ENCODE data around the gene KCNK6.

KCNK6 gene

GRCh38 chr19:38319421-38320258 lies at the start of gene KCNK6:
Gene KCNK6, plus strand, starts transcription at chr19:38319845. Its CDS starts 106 bp downstream, at chr19:38319951.
- DNase-seq (ENCODE audit: low spot score) = no peak

GRCh38 chr19:38270587-38271167 lies 49.0 kb upstream of the KCNK6 start:
- DNase-seq (ENCODE audit: low spot score) = no peak

DNA sequence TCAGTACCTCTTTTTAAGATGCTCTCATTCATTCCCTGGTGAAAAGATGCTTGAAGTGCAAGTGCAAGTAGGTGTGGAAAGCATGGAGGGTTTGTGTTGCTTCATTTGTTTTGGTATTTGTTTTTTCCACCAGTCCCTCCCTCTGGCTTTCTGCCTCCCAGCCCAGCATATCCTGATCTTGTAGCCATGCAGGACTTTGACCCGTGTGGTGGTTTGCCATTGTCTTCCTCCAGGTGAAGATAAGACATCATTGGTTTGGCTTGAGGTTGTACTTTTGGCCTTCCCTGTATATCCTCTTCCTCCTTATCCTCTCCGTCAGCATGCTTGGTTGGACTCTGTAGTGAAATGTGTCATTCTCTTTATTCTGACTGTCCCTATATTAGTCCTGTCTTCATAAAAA lies 46.1 kb upstream of the KCNK6 start:
- DNase-seq (ENCODE audit: low spot score) = no peak

- no peak for DNase-seq (ENCODE audit: low spot score)
Observed at GRCh38 chr19:38274739-38275138, 44.9 kb upstream of the KCNK6 start.

- DNase-seq (ENCODE audit: low spot score) = no peak
Observed at GRCh38 chr19:38276942-38277517, 42.6 kb upstream of the KCNK6 start.

GRCh38 chr19:38277549-38277948 lies 42.1 kb upstream of the KCNK6 start:
- no peak for DNase-seq (ENCODE audit: low spot score)

GRCh38 chr19:38277969-38278680 lies 41.5 kb upstream of the KCNK6 start:
- no peak for DNase-seq (ENCODE audit: low spot score)

GRCh38 chr19:38278751-38279150 lies 40.9 kb upstream of the KCNK6 start:
- no peak for DNase-seq (ENCODE audit: low spot score)

DNA sequence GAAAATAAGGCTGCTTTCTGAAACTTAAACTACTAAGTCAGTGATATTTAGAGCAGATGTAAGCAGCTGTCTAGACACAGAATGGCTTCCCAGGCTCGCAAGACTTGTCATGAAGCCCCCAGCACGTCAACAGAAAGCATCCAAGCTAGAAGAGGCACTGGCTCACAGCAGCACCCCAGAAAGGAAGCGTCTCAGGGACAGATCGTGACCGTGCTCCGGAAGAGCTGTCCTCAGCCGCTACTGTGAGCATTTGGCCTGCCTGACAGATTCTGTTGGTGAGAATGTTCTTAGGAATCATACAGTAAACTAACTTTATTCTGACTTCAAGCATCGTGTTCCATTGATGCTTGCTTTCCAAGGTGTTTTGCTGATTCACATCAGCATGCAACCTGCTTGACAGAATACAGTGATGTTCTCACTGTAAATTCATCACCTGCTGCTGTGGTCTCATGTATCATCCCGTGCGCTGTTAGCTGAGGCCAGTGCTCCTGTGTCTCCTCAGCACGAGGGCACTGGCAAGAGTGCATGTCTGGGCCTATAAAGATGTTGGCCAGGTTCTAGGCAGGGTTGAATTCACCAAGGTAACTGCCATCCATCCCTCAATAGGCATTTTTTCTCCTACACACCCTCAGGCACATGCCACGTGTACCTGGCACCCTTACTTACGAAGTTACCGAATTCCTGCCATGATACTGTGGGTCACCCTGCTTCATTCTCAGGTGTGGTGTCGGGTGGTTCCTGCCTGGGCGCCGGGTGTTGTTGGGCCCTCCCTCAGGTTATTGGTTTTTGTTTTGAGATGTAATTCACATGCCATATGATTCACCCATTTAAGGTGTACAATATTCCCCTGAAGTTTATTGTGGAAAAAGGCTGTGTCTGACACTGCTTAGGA lies 39.4 kb upstream of the KCNK6 start:
- no peak for DNase-seq (ENCODE audit: low spot score)

GRCh38 chr19:38281811-38282566 lies 37.7 kb upstream of the KCNK6 start:
- DNase-seq (ENCODE audit: low spot score) = no peak

DNA sequence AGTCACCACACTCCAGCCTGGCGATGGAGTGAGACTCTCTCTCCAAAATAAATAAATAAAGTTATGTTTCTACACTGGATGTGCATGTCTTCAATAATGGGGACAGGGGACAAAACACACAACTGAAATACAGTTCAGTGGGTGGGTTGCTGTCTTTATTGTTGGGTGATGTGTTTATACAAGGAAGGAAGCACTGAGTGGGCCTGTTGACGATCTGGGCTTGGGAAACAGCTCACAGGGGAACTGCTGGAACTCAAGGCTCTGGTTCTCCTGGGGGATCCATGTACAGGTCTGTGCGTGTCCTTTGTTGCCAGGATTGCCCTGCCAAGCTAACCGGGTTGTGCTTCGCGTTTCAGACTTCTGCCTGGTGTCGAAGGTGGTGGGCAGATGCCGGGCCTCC lies 36.4 kb upstream of the KCNK6 start:
- no peak for DNase-seq (ENCODE audit: low spot score)

GRCh38 chr19:38284422-38284821 lies 35.2 kb upstream of the KCNK6 start:
- no peak for DNase-seq (ENCODE audit: low spot score)

DNA sequence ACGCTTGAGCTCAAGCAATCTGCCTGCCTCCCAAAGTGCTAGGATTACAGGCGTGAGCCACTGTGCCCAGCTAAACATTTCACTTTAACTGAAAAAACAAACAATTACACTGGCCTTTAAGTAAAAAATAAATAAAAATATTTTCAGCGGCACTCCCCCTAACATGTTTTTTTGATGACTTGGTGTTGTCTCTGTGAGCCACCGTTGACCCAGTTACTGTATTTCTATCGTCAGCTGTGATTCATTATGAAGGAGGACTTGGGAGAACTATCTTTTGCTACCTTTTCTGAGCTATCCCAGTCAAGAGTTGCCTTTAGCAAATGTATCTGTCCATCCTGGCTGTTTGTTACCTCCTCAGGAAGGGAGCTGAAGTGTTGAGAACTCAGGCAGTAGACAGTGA lies 34.1 kb upstream of the KCNK6 start:
- no peak for DNase-seq (ENCODE audit: low spot score)

GRCh38 chr19:38287604-38288003 lies 32.0 kb upstream of the KCNK6 start:
- DNase-seq (ENCODE audit: low spot score) = no peak

GRCh38 chr19:38288123-38288855 lies 31.4 kb upstream of the KCNK6 start:
- DNase-seq (ENCODE audit: low spot score) = no peak

GRCh38 chr19:38289955-38290354 lies 29.7 kb upstream of the KCNK6 start:
- DNase-seq (ENCODE audit: low spot score) = no peak

- no peak for DNase-seq (ENCODE audit: low spot score)
Observed at GRCh38 chr19:38290631-38291147, 29.0 kb upstream of the KCNK6 start.

GRCh38 chr19:38291855-38292254 lies 27.8 kb upstream of the KCNK6 start:
- no peak for DNase-seq (ENCODE audit: low spot score)

DNA sequence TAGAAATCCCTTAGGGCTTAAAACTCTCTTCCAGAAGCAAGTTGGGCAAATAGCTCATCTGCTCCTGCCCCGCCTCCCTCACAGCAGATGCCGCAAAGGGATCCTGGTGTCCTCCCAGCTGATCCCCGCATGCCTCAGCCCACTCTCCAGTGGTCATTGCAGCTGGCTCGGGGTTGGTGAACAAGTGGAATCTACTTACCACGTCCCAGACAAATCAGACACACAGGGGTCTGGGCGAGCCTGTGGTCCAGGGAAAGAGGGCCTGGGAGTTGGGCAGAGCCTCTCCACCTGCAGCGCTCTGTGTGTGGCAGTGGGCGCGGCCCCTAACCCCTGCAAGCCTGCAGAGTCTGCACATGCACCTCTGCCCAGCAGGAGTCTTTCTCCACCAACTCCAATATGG lies 26.4 kb upstream of the KCNK6 start:
- DNase-seq (ENCODE audit: low spot score) = no peak

DNA sequence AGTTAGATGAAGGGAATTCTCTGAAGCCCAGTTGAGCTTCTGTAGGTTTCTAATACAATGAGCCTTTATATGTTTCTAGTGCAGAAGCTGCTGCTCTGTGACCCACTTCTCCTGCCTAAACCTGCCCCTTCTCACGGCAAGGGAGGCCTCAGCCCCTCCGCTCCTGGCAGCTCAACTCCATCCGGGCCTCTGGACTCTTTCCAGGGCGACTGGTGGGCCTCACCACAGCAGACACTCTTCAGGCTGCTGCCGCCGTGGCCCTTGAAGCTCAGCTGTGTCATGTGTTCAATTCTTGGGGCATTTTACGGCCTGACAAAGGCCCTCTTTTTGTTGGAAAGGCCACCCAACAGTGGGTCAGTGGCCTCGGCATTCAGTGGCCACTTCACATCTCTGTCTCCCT lies 25.6 kb upstream of the KCNK6 start:
- DNase-seq (ENCODE audit: low spot score) = no peak

Measured in SW480 (cell line).